Activated T-cell treated with anti-CD3 and anti-CD28 coated beads, Interleukin-2, amount 50 U/mL, for 72 hours (primary cell): ENCODE data around the gene GFAP. TPM values are rescaled to one million over a fixed set of nuclear protein-coding genes. Genes with fewer than 3 reads are reported as not detected.

Source experiments
- ATAC-seq, 2 donors: fragments of 150-1000 bp; cut with Tn5 transposase; replicated peaks in 1 of 2; 2 replicates each; pipeline ENCODE4 v1.10.0; 2021; ENCODE audit warnings: moderate library complexity in 2 of 2, mild to moderate bottlenecking in 1 of 2
- DNase-seq, 2 donors: peaks; one replicate each; pipeline ENCODE4 v3.0.0; 2021 to 2022; ENCODE audit warnings: mixed read lengths in 1 of 2
- H3K27ac Mint-ChIP-seq: one replicate; pipeline ENCODE4 v1.8.0; 2022; ENCODE audit warnings: mild to moderate bottlenecking, moderate library complexity, mixed read lengths
- H3K27me3 Mint-ChIP-seq: one replicate; pipeline ENCODE4 v1.8.0; 2022; ENCODE audit warnings: low read depth, mixed read lengths
- H3K36me3 Mint-ChIP-seq, 2 donors: one replicate each; pipeline ENCODE4 v1.8.0; 2022; ENCODE audit warnings: mixed read lengths in 2 of 2, mild to moderate bottlenecking in 1 of 2; ENCODE audit not compliant: insufficient read depth in 2 of 2
- H3K4me1 Mint-ChIP-seq: one replicate; pipeline ENCODE4 v1.8.0; 2022; ENCODE audit warnings: low read depth, mixed read lengths
- H3K4me3 Mint-ChIP-seq, 2 donors: one replicate each; pipeline ENCODE4 v1.8.0; 2022; ENCODE audit warnings: mild to moderate bottlenecking in 2 of 2, mixed read lengths in 2 of 2, moderate library complexity in 2 of 2
- H3K9me3 Mint-ChIP-seq, 2 donors: one replicate each; pipeline ENCODE4 v1.8.0; 2022; ENCODE audit warnings: mixed read lengths in 2 of 2
- total RNA-seq, 2 donors: library from RNA; stranded (reverse); gene quantifications; one replicate each; pipeline ENCODE4 v1.2.3, GENCODE V29; 2022

GFAP gene
- total RNA-seq, 2 donors from 2014 or later = not detected

GRCh38 chr17:44926821-44927525 is 11.7 kb upstream of the GFAP start:
- Mint-ChIP-seq H3K27ac (no peak overlapping the region), H3K9me3 (no peaks in the 10 kb centered on the region), H3K4me1 (no peaks in the 10 kb centered on the region), H3K36me3 (peaks cover 2 to 13% of the 10 kb centered on the region in 2 donors), H3K4me3 (no peak overlapping the region), H3K27me3 (no peaks in the 10 kb centered on the region)
- DNase-seq = no peak
- no peak for ATAC-seq

GRCh38 chr17:44925731-44926697 is 10.7 kb upstream of the GFAP start:
- ATAC-seq (no peak), DNase-seq (no peak)
- peaks cover 7% of the 10 kb centered on the region for H3K27me3 Mint-ChIP-seq
- peaks cover 2 to 11% of the 10 kb centered on the region in 2 donors for H3K36me3 Mint-ChIP-seq
- H3K9me3 Mint-ChIP-seq = no peaks in the 10 kb centered on the region
- H3K4me3 Mint-ChIP-seq = no peak overlapping the region
- H3K27ac Mint-ChIP-seq = no peak overlapping the region
- H3K4me1 Mint-ChIP-seq = no peaks in the 10 kb centered on the region

GRCh38 chr17:44924107-44924544 is 8.8 kb upstream of the GFAP start:
- H3K27me3 Mint-ChIP-seq = peaks cover 16% of the 10 kb centered on the region
- H3K9me3 Mint-ChIP-seq = no peaks in the 10 kb centered on the region
- H3K36me3 Mint-ChIP-seq = peaks cover 0 to 2% of the 10 kb centered on the region in 2 donors
- ATAC-seq (no peak), DNase-seq (no peak)
- no peak overlapping the region for H3K27ac Mint-ChIP-seq
- H3K4me1 Mint-ChIP-seq = peaks cover 11% of the 10 kb centered on the region
- H3K4me3 Mint-ChIP-seq = no peak overlapping the region

- H3K4me1 Mint-ChIP-seq = peaks cover 11% of the 10 kb centered on the region
- peaks cover 0 to 2% of the 10 kb centered on the region in 2 donors for H3K36me3 Mint-ChIP-seq
- DNase-seq (no peak), ATAC-seq (no peak)
- no peak overlapping the region for H3K4me3 Mint-ChIP-seq
- H3K27ac Mint-ChIP-seq = no peak overlapping the region
- no peaks in the 10 kb centered on the region for H3K9me3 Mint-ChIP-seq
- peaks cover 16% of the 10 kb centered on the region for H3K27me3 Mint-ChIP-seq
Measured at GRCh38 chr17:44922746-44923470, 7.6 kb upstream of the GFAP start.

- Mint-ChIP-seq H3K9me3 (no peaks in the 10 kb centered on the region), H3K4me3 (no peak overlapping the region), H3K4me1 (peaks cover 11% of the 10 kb centered on the region), H3K27me3 (peaks cover 16% of the 10 kb centered on the region), H3K36me3 (peaks cover 0 to 2% of the 10 kb centered on the region in 2 donors), H3K27ac (no peak overlapping the region)
- ATAC-seq (no peak), DNase-seq (no peak)
Measured at GRCh38 chr17:44922136-44922535, 6.8 kb upstream of the GFAP start.

GRCh38 chr17:44921122-44921882 is 6.0 kb upstream of the GFAP start:
- peaks cover 0 to 2% of the 10 kb centered on the region in 2 donors for H3K36me3 Mint-ChIP-seq
- ATAC-seq (no peak), DNase-seq (no peak)
- no peaks in the 10 kb centered on the region for H3K9me3 Mint-ChIP-seq
- H3K4me3 Mint-ChIP-seq = no peak overlapping the region
- no peak overlapping the region for H3K27ac Mint-ChIP-seq
- H3K4me1 Mint-ChIP-seq = peaks cover 11% of the 10 kb centered on the region
- peaks cover 16% of the 10 kb centered on the region for H3K27me3 Mint-ChIP-seq

- H3K4me3 Mint-ChIP-seq = no peak overlapping the region
- DNase-seq = no peak
- peak; percentile 2 for ATAC-seq
- peaks cover 11% of the 10 kb centered on the region for H3K4me1 Mint-ChIP-seq
- no peak overlapping the region for H3K27ac Mint-ChIP-seq
- peaks cover 16% of the 10 kb centered on the region for H3K27me3 Mint-ChIP-seq
- H3K36me3 Mint-ChIP-seq = peaks cover 0 to under 1% of the 10 kb centered on the region in 2 donors
- H3K9me3 Mint-ChIP-seq = no peaks in the 10 kb centered on the region
Measured at GRCh38 chr17:44920565-44920940, 5.3 kb upstream of the GFAP start.

- Mint-ChIP-seq H3K4me1 (peaks cover 11% of the 10 kb centered on the region), H3K9me3 (no peaks in the 10 kb centered on the region), H3K27ac (no peak overlapping the region), H3K36me3 (no peaks in the 10 kb centered on the region), H3K4me3 (no peak overlapping the region), H3K27me3 (peaks cover 16% of the 10 kb centered on the region)
- ATAC-seq (peak; percentile 91 to 95), DNase-seq (peak; percentile 76 to 79)
Measured at GRCh38 chr17:44919885-44920564, 4.7 kb upstream of the GFAP start.

- H3K9me3 Mint-ChIP-seq = no peaks in the 10 kb centered on the region
- H3K27ac Mint-ChIP-seq = no peak overlapping the region
- peaks cover 11% of the 10 kb centered on the region for H3K4me1 Mint-ChIP-seq
- no peak overlapping the region for H3K4me3 Mint-ChIP-seq
- H3K36me3 Mint-ChIP-seq = no peaks in the 10 kb centered on the region
- ATAC-seq = no peak
- peaks cover 20% of the 10 kb centered on the region for H3K27me3 Mint-ChIP-seq
- DNase-seq = no peak
Measured at GRCh38 chr17:44919411-44919810, 4.1 kb upstream of the GFAP start.

GRCh38 chr17:44918006-44918405 is 2.7 kb upstream of the GFAP start:
- Mint-ChIP-seq H3K27ac (no peak overlapping the region), H3K36me3 (no peaks in the 10 kb centered on the region), H3K27me3 (peaks cover 32% of the 10 kb centered on the region), H3K9me3 (no peaks in the 10 kb centered on the region), H3K4me1 (peaks cover 11% of the 10 kb centered on the region), H3K4me3 (no peak overlapping the region)
- DNase-seq = no peak
- ATAC-seq = no peak

GRCh38 chr17:44917456-44917855 is 2.2 kb upstream of the GFAP start:
- Mint-ChIP-seq H3K9me3 (no peaks in the 10 kb centered on the region), H3K27ac (no peak overlapping the region), H3K36me3 (no peaks in the 10 kb centered on the region), H3K4me3 (no peak overlapping the region), H3K27me3 (peaks cover 36% of the 10 kb centered on the region), H3K4me1 (peaks cover 11% of the 10 kb centered on the region)
- ATAC-seq (no peak), DNase-seq (no peak)

- Mint-ChIP-seq H3K4me1 (peaks cover 11% of the 10 kb centered on the region), H3K9me3 (no peaks in the 10 kb centered on the region), H3K4me3 (no peak overlapping the region), H3K27me3 (peaks cover 40% of the 10 kb centered on the region), H3K27ac (no peak overlapping the region), H3K36me3 (no peaks in the 10 kb centered on the region)
- DNase-seq (no peak), ATAC-seq (no peak)
Measured at GRCh38 chr17:44916781-44917241, 1.5 kb upstream of the GFAP start.
